GM18505 (cell line): ENCODE measurements around the gene PLAAT4.

Source experiments
- ATAC-seq: cut with Tn5 transposase; IDR thresholded peaks from one replicate; pipeline ENCODE4 v1.9.1; 2021; ENCODE audit not compliant: unreplicated experiment
- POLR2A ChIP-seq: IDR thresholded peaks from 4 replicates; pipeline ENCODE4 v1.6.1; 2011; ENCODE audit warnings: borderline replicate concordance; ENCODE audit not compliant: insufficient read depth, insufficient read length; ENCODE audit errors: extremely low read depth

Gene PLAAT4

DNA sequence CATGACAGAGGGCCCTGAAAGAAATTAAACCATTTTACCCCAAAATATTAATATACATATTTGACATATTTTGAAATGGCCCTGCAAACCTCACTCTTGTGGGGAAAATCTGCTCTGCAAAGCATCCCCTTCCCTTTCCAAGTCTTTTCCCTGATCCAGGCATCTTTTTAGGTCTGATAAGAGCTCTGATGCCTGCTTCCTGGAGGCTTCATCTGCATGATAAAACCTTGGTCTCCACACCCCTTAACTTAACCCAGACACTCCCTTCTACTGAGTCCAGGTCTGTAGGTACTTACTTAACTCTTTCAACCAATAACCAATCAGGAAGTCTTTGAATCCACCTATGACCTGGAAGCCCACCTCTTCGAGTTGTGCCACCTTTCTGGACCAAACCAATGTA is 32.6 kb upstream of the PLAAT4 start:
- ATAC-seq, result no peak
- no peak for TF ChIP-seq POLR2A

DNA sequence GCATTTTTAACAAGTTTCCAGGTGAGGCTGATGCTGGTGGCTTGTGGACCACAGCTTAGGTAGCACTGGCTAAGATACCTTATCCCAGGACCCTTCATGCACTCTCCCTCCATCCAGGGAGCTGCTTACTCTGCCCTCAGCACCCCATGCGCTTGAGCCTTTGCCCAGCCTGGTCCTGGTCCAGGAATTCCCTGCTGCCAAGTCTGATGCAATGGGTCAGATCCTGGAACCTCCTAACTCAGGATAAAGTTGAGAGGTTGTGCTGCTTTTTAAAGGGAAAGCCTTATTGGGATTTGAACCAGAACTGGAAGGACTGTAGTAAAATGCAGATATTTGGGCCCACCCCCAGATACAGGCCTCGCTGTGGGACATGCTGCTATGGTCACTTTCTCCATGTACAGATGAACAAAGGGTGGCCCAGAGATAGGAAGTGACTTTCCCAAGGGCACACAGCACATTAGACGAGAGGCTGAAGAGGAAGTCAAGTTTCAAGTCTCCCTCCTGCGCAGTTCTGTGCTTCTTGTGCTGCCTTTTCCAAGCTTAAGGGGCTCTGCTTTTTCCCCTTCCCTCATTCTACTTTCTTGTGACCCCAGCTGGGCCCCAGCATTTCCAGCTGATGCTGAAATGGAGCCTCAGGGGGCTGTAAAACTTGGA is 31.5 kb upstream of the PLAAT4 start:
- no peak for ATAC-seq
- no peak for TF ChIP-seq POLR2A

DNA sequence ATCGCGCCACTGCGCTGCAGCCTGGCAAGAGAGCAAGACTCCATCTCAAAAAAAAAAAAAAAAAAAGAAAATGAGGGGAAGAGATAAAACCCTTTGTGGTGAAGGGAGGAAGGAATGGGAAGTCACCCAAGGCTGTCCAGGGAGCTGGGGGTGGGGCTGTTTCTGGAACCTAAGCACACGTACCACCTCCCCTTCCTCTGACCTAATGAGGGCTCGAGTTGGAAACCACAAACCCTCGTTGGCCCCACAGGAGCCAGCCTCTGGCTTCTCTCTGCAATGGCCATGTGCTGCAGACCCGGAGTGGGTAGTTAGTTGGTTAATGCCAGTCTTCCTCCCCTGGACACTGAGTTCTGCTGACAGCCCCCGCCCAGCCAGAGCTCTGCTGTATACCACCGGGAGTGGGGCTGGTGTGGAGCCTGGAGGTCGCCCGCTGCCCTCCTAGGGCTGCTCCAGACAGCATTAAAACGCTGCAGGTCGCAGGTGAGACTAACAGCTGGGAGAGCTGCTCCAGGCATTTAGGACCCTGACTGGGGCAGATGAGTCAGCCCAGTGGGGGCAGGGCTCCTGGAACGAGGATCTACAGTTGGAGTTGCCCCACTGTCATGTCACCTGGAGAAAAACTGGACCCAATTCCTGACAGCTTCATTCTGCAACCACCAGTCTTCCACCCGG is 30.6 kb upstream of the PLAAT4 start, which contains the start of gene LGALS12:
LGALS12 (plus strand) TSS at position 228 of the 672 bp plus-strand sequence; CDS start at position 603, 375 bp downstream.
- TF ChIP-seq POLR2A, result no peak
- ATAC-seq, result no peak

DNA sequence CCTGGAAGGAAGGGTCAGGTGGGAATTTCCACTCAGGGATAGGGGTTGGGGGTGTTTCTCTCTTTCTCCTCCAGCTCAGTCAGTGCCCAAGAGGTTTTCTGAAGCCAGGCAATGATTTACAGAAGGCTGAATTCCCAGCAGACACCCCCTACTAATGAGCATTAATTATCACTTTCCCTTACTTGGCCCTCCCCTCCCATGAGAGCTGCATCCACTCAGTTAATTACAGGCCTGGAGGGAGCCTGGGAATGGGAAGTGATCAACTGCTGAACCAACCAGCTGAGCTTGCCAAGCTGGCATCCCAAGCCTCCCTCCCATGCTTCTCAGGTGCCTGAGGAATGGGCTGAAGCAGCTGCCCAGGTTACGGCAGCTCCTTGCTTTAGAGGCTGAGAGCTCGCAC is 29.7 kb upstream of the PLAAT4 start:
- no peak for ATAC-seq
- TF ChIP-seq POLR2A, result no peak

DNA sequence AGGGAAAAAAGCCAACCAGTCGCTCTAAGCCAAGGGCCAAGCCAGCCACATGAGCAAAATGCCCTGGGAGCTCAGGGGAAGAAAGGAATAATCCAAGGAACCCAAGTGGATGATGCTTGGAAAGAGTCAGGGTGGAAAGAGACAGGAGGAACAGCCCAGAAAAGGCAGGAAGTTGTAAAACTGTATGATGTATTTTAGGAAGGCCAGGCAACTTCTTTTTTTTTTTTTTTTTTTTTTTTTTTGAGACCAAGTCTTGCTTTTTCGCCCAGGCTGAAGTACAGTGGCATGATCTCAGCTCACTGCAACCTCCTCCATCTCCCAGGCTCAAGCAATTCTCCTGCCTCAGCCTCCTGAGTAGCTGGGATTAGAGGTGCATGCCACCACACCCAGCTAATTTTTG is 29.1 kb upstream of the PLAAT4 start:
- ATAC-seq, result no peak
- no peak for TF ChIP-seq POLR2A

DNA sequence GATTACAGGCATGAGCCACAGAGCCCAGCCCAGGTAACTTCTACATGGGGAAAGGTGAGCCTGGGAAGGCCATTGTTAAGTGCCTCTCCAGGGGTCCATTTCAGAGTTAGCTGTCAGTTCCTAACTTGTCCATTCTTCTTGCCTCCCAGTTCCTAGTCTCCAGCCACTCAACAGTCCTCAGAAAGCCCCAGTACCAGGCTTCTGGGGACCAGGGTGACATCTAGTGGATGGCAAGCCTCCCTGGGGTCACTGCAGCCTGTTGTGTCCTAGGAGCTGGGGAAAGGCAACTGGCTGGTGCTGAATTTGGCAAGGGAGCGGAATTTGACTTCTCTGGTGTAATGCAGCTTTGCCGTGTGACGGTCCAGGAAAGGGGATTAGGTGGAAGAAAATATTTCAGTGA is 28.6 kb upstream of the PLAAT4 start:
- no peak for TF ChIP-seq POLR2A
- ATAC-seq, result no peak

DNA sequence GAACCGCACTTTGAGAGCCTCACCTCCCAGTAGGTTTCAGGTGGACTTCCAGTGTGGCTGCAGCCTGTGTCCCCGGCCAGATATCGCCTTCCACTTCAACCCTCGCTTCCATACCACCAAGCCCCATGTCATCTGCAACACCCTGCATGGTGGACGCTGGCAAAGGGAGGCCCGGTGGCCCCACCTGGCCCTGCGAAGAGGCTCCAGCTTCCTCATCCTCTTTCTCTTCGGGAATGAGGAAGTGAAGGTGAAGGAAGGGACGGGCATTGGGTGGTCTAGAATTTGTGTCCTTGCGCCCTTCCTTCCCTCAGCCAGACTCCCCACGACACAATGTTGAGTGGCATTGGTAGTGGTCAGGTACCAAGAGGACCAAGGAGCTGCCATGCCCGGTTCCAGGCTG is 27.9 kb upstream of the PLAAT4 start:
- TF ChIP-seq POLR2A, result no peak
- ATAC-seq, result no peak

DNA sequence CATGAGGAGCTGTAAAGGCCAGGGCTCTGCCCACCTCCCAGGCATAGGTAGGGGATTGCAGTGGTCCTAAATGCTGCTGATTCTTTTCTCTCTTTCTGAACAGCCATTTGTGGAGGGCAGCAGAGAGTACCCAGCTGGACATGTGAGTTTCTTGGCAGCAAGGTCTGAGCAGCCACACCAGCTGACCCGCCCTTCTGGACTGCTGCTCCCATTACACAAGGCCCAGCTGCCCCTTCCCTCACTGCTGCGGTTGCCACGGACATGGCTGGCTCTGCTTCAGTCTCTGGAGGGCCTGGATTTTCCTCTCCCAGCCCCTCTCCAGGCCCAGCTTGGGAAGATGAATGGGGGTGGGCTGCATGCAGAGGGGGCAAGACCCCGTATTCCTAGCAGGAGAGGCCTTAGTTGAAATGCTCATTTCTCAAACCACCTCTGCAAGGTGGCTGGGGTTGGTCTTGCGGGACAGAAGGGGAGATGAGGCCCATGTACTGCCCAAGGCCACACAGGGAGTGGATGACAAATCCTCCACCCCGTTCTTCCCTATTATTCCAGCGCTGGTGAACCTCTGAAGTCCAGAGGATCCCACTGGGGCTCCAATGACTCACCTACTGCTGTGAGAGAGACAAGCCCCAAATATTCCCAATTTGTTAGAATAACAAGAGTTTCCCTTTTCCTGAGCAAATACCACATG is 26.1 kb upstream of the PLAAT4 start:
- no peak for ATAC-seq
- no peak for TF ChIP-seq POLR2A

DNA sequence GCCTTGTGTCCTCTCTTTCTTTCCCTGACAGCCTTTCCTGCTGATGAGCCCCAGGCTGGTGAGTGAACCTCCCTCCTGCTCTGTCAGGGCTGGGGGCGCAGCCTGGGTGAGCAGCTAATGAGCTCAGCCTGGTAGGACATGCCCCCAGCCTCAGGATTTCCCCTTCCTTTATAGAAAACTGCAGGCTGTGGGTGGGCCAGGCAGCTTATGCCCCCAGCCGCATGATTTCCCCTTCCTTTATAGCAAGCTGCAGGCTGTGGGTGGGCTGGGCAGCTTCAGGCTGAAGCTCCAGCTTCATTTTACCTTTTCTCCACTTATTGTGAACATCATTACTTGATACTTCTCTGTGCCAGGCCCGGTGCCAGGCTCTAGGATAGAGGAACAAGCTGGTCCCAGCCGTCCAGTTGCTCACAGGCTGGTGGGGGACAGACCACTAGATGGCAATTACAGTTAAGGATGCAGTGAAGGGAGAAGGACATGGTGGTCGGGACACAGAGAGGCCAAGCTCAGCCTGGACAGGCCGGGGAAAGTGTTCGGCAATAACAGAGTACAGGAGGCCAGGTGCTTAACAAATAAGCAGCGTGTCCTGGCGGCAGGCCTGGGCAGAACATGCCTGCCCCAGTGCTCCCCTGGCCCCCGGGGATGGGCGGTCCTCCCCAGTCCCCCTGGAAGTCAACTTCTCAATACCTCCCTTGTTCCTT is 25.4 kb upstream of the PLAAT4 start:
- TF ChIP-seq POLR2A, result no peak
- no peak for ATAC-seq

DNA sequence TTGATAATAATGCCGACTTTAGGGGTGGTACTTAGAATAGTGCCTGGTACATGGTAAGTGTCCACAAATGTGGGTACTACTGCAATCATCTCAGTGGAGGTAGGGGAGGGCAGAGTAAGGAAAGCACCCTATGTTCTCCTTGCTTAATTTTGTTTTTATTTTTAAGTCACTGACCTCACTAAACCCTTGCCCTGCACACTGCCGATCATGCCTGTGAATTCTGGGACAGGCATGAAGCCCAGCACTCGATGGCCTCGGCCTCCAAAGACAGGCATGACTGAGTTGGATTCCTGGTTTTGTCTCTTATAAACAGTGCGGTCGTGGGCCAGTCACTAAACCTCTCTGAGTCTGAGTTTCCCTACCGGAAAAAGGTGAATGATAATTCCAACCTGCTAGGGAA is 23.8 kb upstream of the PLAAT4 start:
- TF ChIP-seq POLR2A, result no peak
- ATAC-seq, result no peak

DNA sequence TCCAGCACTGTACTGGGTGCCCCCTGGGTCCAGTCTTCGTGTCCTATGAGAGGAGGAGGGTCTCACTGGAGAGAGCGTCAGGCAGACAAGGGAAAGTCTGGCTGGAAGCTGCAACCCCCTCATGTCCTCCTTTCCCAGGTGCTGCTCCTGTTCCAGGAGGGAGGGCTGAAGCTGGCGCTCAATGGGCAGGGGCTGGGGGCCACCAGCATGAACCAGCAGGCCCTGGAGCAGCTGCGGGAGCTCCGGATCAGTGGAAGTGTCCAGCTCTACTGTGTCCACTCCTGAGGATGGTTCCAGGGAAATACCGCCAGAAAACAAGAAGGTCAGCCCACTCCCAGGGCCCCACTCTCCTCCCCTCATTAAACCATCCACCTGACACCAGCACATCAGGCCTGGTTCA is 20.5 kb upstream of the PLAAT4 start:
- TF ChIP-seq POLR2A, result no peak
- ATAC-seq, result no peak

DNA sequence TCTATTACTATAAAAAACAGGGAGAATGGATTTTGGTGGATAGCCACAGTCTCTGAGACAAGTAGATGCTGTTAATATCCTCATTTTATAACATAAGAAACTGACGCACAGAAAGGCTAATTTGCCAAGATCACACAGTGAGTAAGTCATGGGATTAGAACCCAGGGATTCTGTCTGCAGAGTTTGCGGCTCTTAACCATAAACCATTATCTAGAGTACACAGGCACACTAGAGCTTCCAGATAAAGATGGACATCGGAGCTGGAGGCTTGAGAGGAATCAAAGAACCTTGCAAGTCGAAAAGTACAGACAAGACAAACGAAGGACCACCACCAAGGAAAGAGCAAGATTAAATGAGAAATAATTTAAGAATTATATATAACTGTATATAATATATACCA is 19.5 kb upstream of the PLAAT4 start:
- ATAC-seq, result no peak
- TF ChIP-seq POLR2A, result no peak

DNA sequence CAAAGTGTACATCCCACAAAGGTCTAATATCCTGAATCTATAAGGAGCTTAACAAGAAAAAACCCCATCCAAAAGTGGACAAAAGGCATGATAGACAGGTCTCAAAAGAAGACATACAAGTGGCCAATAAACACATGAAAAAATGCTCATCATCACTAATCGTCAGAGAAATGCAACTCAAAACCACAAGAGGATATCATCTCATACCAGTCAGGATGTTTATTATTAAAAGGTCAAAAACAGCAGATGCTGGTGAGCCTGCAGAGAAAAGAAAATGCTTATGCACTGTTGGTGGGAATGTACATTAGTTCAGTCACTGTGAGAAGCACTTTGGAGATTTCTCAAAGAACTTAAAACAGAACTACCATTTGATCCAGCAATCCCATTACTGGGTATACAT is 18.1 kb upstream of the PLAAT4 start:
- ATAC-seq, result no peak
- TF ChIP-seq POLR2A, result no peak

DNA sequence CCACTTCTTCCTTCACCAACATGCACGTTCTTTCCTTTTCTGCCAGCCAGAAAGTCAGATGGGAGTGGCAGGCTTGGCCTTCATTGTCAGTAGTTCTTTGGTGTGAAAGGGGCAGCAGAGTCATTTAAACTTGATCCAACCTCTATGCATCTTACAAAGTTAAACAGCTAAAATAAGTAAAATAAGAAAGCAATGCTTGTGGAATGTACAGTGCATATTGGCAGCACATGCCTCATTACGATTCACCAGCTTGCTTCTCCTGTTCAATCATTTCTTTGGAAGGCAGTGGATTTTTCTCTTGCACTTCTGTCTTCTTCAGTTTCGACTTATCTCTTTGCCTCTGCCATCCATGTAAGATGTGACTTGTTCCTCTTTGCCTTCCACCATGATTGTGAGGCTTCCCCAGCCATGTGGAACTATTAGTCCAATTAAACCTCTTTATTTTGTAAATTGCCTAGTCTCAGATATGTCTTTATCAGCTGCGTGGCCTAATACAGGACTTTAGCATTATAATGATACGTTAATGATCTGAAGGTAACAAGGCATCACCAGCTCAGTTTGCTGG is 15.9 kb upstream of the PLAAT4 start:
- no peak for TF ChIP-seq POLR2A
- no peak for ATAC-seq

DNA sequence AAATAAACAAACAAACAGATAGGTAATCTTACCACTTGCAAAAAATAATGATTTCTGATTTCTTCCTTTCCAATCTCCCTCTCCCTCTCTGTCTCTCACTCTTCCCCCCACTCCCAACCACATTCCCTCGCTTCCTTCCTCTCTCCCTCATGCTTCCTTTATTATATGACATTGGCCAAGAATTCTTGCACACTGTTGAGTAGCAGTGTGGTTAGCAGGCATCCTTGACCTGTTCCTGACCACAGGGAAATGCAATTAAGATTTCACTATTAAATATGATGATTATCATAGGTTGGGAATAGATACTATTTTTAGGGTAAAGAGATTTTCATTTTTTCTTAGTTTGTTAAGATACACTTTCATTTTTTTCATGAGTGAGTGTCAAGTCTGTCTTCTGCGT is 14.7 kb upstream of the PLAAT4 start:
- no peak for TF ChIP-seq POLR2A
- no peak for ATAC-seq
